Ovary (tissue), 9 donors: ENCODE results near the gene SORCS3. TPM values are rescaled to one million over a fixed set of nuclear protein-coding genes. Genes with fewer than 3 reads are reported as not detected.

ENCODE experiments used
- DNase-seq, 5 donors: peaks; one replicate each; pipeline ENCODE4 v3.0.0-alpha.2; 2019 to 2020
- H3K27ac ChIP-seq, 2 donors: fragments of 200-600 bp; one replicate each; pipeline versions ENCODE4 v1.5.1 to v1.8.0; 2019 to 2022
- H3K27me3 ChIP-seq: fragments of 200-600 bp; one replicate; pipeline ENCODE4 v1.8.0; 2022
- H3K36me3 ChIP-seq: fragments of 200-600 bp; sonication (generic); one replicate; pipeline ENCODE4 v1.5.1; 2019
- H3K4me1 ChIP-seq: one replicate; pipeline ENCODE4 v1.8.1; 2013; ENCODE audit warnings: mild to moderate bottlenecking, moderate library complexity; ENCODE audit not compliant: insufficient read depth
- H3K4me3 ChIP-seq: fragments of 200-600 bp; sonication (generic); one replicate; pipeline ENCODE4 v1.5.1; 2017
- H3K9me3 ChIP-seq, 2 donors: fragments of 200-600 bp in 1 of 2; sonication (generic) in 1 of 2; one replicate each; pipeline versions ENCODE4 v1.5.1 to v1.8.1; 2013 to 2019; ENCODE audit warnings: mild to moderate bottlenecking in 1 of 2, moderate library complexity in 1 of 2
- CTCF ChIP-seq, 3 donors: fragments of 450-650 bp in 2 of 3; fragments of 200-600 bp in 1 of 3; IDR thresholded peaks; one replicate each; pipeline versions ENCODE4 v1.5.1 to v1.8.0; 2016 to 2022; ENCODE audit warnings: antibody characterized with exemption in 3 of 3, mild to moderate bottlenecking in 1 of 3
- EP300 ChIP-seq: sonication (generic); formaldehyde crosslinking; IDR thresholded peaks from one replicate; pipeline ENCODE4 v1.6.1; 2017; ENCODE audit warnings: antibody characterized with exemption
- POLR2A ChIP-seq: fragments of 450-650 bp; IDR thresholded peaks from one replicate; pipeline ENCODE4 v1.6.1; 2017; ENCODE audit warnings: antibody characterized with exemption, mild to moderate bottlenecking, moderate library complexity
- WGBS, 3 donors: extraction: QIAGEN DNeasy Blood & Tissue Kit in 1 of 3; methylation state at CpG; one replicate each; pipeline versions ENCODE4 v1.1.5 to v1.1.7; 2013 to 2017; 5-methylcytosine and 5-hydroxymethylcytosine counted together
- intact Hi-C, 4 donors: fragments of 100-400 bp; cut with DNase I; formaldehyde crosslinking; loops; one replicate each; pipeline versions ENCODE4 v1.11.0 to v1.15.1; 2022 to 2023
- polyA plus RNA-seq, 2 donors: library from polyadenylated mRNA; stranded (reverse); fragments of 200-250 nt in 1 of 2; fragments of 350-450 nt in 1 of 2; fragmentation: Illumina TruSeq in 1 of 2; extraction: RNeasy Lipid Tissue Mini Kit (QIAGEN cat#74804) in 1 of 2; gene quantifications; one replicate each; pipeline ENCODE4 v1.2.3, GENCODE V29; 2013 to 2014
- total RNA-seq, 7 donors: library from RNA; depleted of rRNA in 2 of 7; stranded (reverse); fragments of >200 nt in 2 of 7; fragmentation: NEBNext Ultra II Directional in 3 of 7; extraction: Animal tissue kit (Norgen Biotek cat#: 25700) in 3 of 7; gene quantifications; one replicate each; pipeline versions ENCODE4 v1.1.0 to v1.2.4, GENCODE V29; 2016 to 2023
- donor health status: DM: no; HTN: no; CAD: no; lungs with moderate emphysema.
- donor health status: DM: no; HTN: no; CAD: no.
- donor health status: Bipolar disorder and iron deficiency.
- donor health status: DM: yes; HTN: yes; CAD: no.
- donor health status: DM: no; HTN: no; CAD: no.
- donor health status: DM: yes; HTN: yes; CAD: no.

SORCS3 gene
- total and polyA plus RNA-seq, 9 donors, result 0.07 to 4.5 (median 0.79) TPM; not detected in 1

GRCh38 chr10:104777086-104777799, 136.2 kb downstream of the SORCS3 start:
- H3K27ac ChIP-seq, result no peak overlapping the region
- TF ChIP-seq CTCF (IDR thresholded peaks at IDR 0.05), result no peak
- TF ChIP-seq EP300, result no peak
- TF ChIP-seq POLR2A, result no peak
- DNase-seq, result no peak
- H3K36me3 ChIP-seq, result no peaks in the 10 kb centered on the region
- intact Hi-C loops, result no loop called here
- no peaks in the 10 kb centered on the region for H3K27me3 ChIP-seq
- no peaks in the 10 kb centered on the region for H3K9me3 ChIP-seq
- 71 to 72% (median 72%) methylated on average over 4 of the region's 4 CpGs for WGBS, 3 donors
- no peaks in the 10 kb centered on the region for H3K4me1 ChIP-seq
- no peak overlapping the region for H3K4me3 ChIP-seq

GRCh38 chr10:104778371-104778770, 137.3 kb downstream of the SORCS3 start:
- H3K27me3 ChIP-seq, result no peaks in the 10 kb centered on the region
- H3K4me3 ChIP-seq, result no peak overlapping the region
- H3K9me3 ChIP-seq, result no peaks in the 10 kb centered on the region
- intact Hi-C loops, result no loop called here
- H3K27ac ChIP-seq, result no peak overlapping the region
- H3K4me1 ChIP-seq, result no peaks in the 10 kb centered on the region
- no peaks in the 10 kb centered on the region for H3K36me3 ChIP-seq
- no peak for TF ChIP-seq CTCF (IDR thresholded peaks at IDR 0.05)
- DNase-seq, result no peak
- 75 to 84% (median 83%) methylated on average over 3 of the region's 3 CpGs for WGBS, 3 donors

GRCh38 chr10:104779701-104780100, 138.6 kb downstream of the SORCS3 start:
- Histone ChIP-seq H3K4me1 (no peaks in the 10 kb centered on the region), H3K9me3 (no peaks in the 10 kb centered on the region), H3K27me3 (no peaks in the 10 kb centered on the region), H3K36me3 (no peaks in the 10 kb centered on the region), H3K4me3 (no peak overlapping the region), H3K27ac (no peak overlapping the region)
- TF ChIP-seq POLR2A (no peak), EP300 (no peak), CTCF (IDR thresholded peaks at IDR 0.05) (no peak)
- WGBS, 3 donors, result 80 to 86% (median 82%) methylated on average over 14 of the region's 14 CpGs
- DNase-seq, result no peak
- intact Hi-C loops, result no loop called here

GRCh38 chr10:104780165-104780564, 139.1 kb downstream of the SORCS3 start:
- 74 to 79% (median 76%) methylated on average over 5 of the region's 5 CpGs for WGBS, 3 donors
- TF ChIP-seq EP300 (no peak), CTCF (IDR thresholded peaks at IDR 0.05) (no peak), POLR2A (no peak)

More at GRCh38 chr10:104780165-104780564, 139.1 kb downstream of the SORCS3 start:
- H3K4me3 ChIP-seq, result no peak overlapping the region
- no peaks in the 10 kb centered on the region for H3K36me3 ChIP-seq
- no peak overlapping the region for H3K27ac ChIP-seq
- H3K27me3 ChIP-seq, result no peaks in the 10 kb centered on the region
- no peak for DNase-seq
- H3K9me3 ChIP-seq, result no peaks in the 10 kb centered on the region
- H3K4me1 ChIP-seq, result no peaks in the 10 kb centered on the region
- intact Hi-C loops, result no loop called here
